HCT116 (cell line): Measurements from ENCODE around the gene H2AZ2. TPM values are rescaled to one million over a fixed set of nuclear protein-coding genes. Genes with fewer than 3 reads are reported as not detected.
"Not testable (repeated sequence)": the region's sequence is repeated elsewhere in the genome, so short reads cannot be mapped to it uniquely, and the experiment has no call there.

Source experiments
- ATAC-seq: fragments of 200-7000 bp; cut with Tn5 transposase; 2 replicates; pipeline ENCODE4 v1.9.1; 2020; ENCODE audit warnings: mild to moderate bottlenecking, moderate library complexity
- BruUV-seq: library from RNA; stranded (reverse); fragments of 400-500 nt; replicated peaks from 2 replicates; lab custom pipeline; 2021; lab: Mats Ljungman, UMichigan
- CTCF ChIA-PET: fragments of 300-600 bp; sonication (Branson Sonifier 250); formaldehyde crosslinking; loops from one replicate; lab custom pipeline; 2021; ENCODE audit warnings: antibody characterized with exemption; lab: Charles Lee
- POLR2A ChIA-PET: fragments of 300-600, 350-600 bp; sonication (Branson Sonifier 250); formaldehyde crosslinking; loops from one replicate; lab custom pipeline; 2021; ENCODE audit warnings: antibody characterized with exemption; lab: Charles Lee
- RAD21 ChIA-PET, 2 experiments: fragments of 300-600 bp; sonication (Branson Sonifier 250); formaldehyde crosslinking; loops; one replicate each; lab custom pipeline; 2023; ENCODE audit warnings: low total read pairs in 2 of 2; ENCODE audit not compliant: uncharacterized antibody in 2 of 2, unreplicated experiment in 2 of 2, low non-redundant PET in 1 of 2; lab: Charles Lee
- DNase-seq: peaks from one replicate; pipeline ENCODE4 v3.0.0-alpha.2; 2010; ENCODE audit warnings: low read depth, low spot score
- H2AFZ ChIP-seq: fragments of 200-600 bp; shearing (Covaris generic), sonication (generic); 2 replicates; pipeline ENCODE4 v1.6.1; 2017; ENCODE audit warnings: low read depth, mixed run types, mixed read lengths, antibody characterized with exemption, low read length; ENCODE audit not compliant: poor library complexity, severe bottlenecking
- H3K27ac ChIP-seq: 2 replicates; pipeline ENCODE4 v1.5.1; 2012; ENCODE audit warnings: low read depth, low read length
- H3K27me3 ChIP-seq: fragments of 200-600 bp; sonication (generic); 2 replicates; pipeline ENCODE4 v1.6.1; 2016; ENCODE audit warnings: mixed run types, low read length, mixed read lengths; ENCODE audit not compliant: insufficient read depth
- H3K36me3 ChIP-seq, 2 experiments: fragments of 200-500 bp in 1 of 2; fragments of 200-600 bp in 1 of 2; sonication (Bioruptor generic) in 1 of 2; sonication (generic) in 1 of 2; 2 replicates each; pipeline versions ENCODE4 v1.5.1 to v1.6.1; 2014 to 2016; ENCODE audit warnings: low read length in 2 of 2, inconsistent platforms in 1 of 2, mixed read lengths in 1 of 2, mixed run types in 1 of 2; ENCODE audit not compliant: insufficient read depth in 2 of 2, control insufficient read depth in 1 of 2
- H3K4me1 ChIP-seq, 2 experiments: fragments of 200-600 bp in 1 of 2; sonication (generic) in 1 of 2; 2 replicates each; pipeline versions ENCODE4 v1.5.1 to v1.6.1; 2012 to 2017; ENCODE audit warnings: low read length in 2 of 2, inconsistent platforms in 1 of 2, mild to moderate bottlenecking in 1 of 2, mixed read lengths in 1 of 2, mixed run types in 1 of 2, moderate library complexity in 1 of 2; ENCODE audit not compliant: insufficient read depth in 2 of 2, control insufficient read depth in 1 of 2
- H3K4me2 ChIP-seq: fragments of 200-600 bp; sonication (generic); 2 replicates; pipeline ENCODE4 v1.6.1; 2017; ENCODE audit warnings: mixed run types, low read length, mixed read lengths
- H3K4me3 ChIP-seq, 2 experiments: fragments of 200-600 bp in 1 of 2; sonication (generic) in 1 of 2; replicated peaks in 1 of 2; 2 replicates each; pipeline ENCODE4 v1.5.1; 2011 to 2016; ENCODE audit warnings: low read length in 2 of 2, control low read depth in 1 of 2, low read depth in 1 of 2, mild to moderate bottlenecking in 1 of 2, mixed read lengths in 1 of 2, mixed run types in 1 of 2
- H3K79me2 ChIP-seq: fragments of 200-600 bp; sonication (generic); 2 replicates; pipeline ENCODE4 v1.6.1; 2017; ENCODE audit warnings: mild to moderate bottlenecking, mixed run types, low read length, moderate library complexity, mixed read lengths; ENCODE audit not compliant: insufficient read depth
- H3K9ac ChIP-seq: fragments of 200-600 bp; sonication (generic); 2 replicates; pipeline ENCODE4 v1.6.1; 2016; ENCODE audit warnings: low read length, mixed read lengths
- H3K9me2 ChIP-seq: fragments of 200-600 bp; sonication (generic), shearing (Covaris generic); 2 replicates; pipeline ENCODE4 v1.6.1; 2017; ENCODE audit warnings: mixed run types, mild to moderate bottlenecking, moderate library complexity; ENCODE audit not compliant: insufficient read depth
- H3K9me3 ChIP-seq, 2 experiments: fragments of 200-500 bp in 1 of 2; fragments of 200-600 bp in 1 of 2; sonication (Bioruptor generic) in 1 of 2; sonication (generic) in 1 of 2; 2 replicates each; pipeline ENCODE4 v1.6.1; 2014 to 2017; ENCODE audit warnings: low read length in 2 of 2, mixed read lengths in 2 of 2, inconsistent platforms in 1 of 2, low read depth in 1 of 2, mild to moderate bottlenecking in 1 of 2, mixed run types in 1 of 2, moderate library complexity in 1 of 2; ENCODE audit not compliant: control insufficient read depth in 1 of 2, insufficient read depth in 1 of 2
- H4K20me1 ChIP-seq: fragments of 200-600 bp; sonication (generic), shearing (Covaris generic); 2 replicates; pipeline ENCODE4 v1.6.1; 2017; ENCODE audit warnings: mixed run types, mild to moderate bottlenecking, moderate library complexity; ENCODE audit not compliant: insufficient read depth
- CBX3 ChIP-seq: IDR thresholded peaks from 2 replicates; pipeline ENCODE4 v1.6.1; 2012; ENCODE audit warnings: low read depth
- CEBPB ChIP-seq: IDR thresholded peaks from 2 replicates; pipeline ENCODE4 v1.6.1; 2012; ENCODE audit warnings: low read depth
- EGR1 ChIP-seq: IDR thresholded peaks from 2 replicates; pipeline ENCODE4 v1.6.1; 2012; ENCODE audit warnings: low read depth
- ELF1 ChIP-seq: IDR thresholded peaks from 2 replicates; pipeline ENCODE4 v1.6.1; 2012; ENCODE audit warnings: low read depth, borderline replicate concordance
- EZH2 ChIP-seq: fragments of 200-600 bp; sonication (generic); IDR thresholded peaks from 2 replicates; pipeline ENCODE4 v1.6.1; 2017; ENCODE audit warnings: antibody characterized with exemption, mixed run types
- EZH2phosphoT487 ChIP-seq: fragments of 200-600 bp; IDR thresholded peaks from 2 replicates; pipeline ENCODE4 v1.6.1; 2018; ENCODE audit warnings: antibody characterized with exemption, borderline replicate concordance
- FOSL1 ChIP-seq: IDR thresholded peaks from 2 replicates; pipeline ENCODE4 v1.6.1; 2012; ENCODE audit warnings: low read depth
- JUND ChIP-seq: IDR thresholded peaks from 2 replicates; pipeline ENCODE4 v1.6.1; 2012
- RAD21 ChIP-seq: IDR thresholded peaks from 2 replicates; pipeline ENCODE4 v1.6.1; 2012; ENCODE audit warnings: low read depth, mild to moderate bottlenecking
- SP1 ChIP-seq: IDR thresholded peaks from 2 replicates; pipeline ENCODE4 v1.6.1; 2012; ENCODE audit warnings: low read depth
- SRF ChIP-seq: IDR thresholded peaks from 2 replicates; pipeline ENCODE4 v1.6.1; 2012; ENCODE audit warnings: low read depth
- TCF7L2 ChIP-seq: IDR thresholded peaks from 2 replicates; pipeline ENCODE4 v1.7.0; 2011; ENCODE audit warnings: borderline replicate concordance, inconsistent platforms; ENCODE audit not compliant: insufficient read depth, insufficient read length; ENCODE audit errors: extremely low read depth
- ZFX ChIP-seq: fragments of 450-650 bp; IDR thresholded peaks from 2 replicates; pipeline ENCODE4 v1.6.1; 2017
- intact Hi-C: fragments of 100-400 bp; cut with micrococcal nuclease; formaldehyde crosslinking; loops from 2 replicates; pipeline ENCODE4 v1.10.0; 2022
- total RNA-seq: library from RNA; stranded (reverse); gene quantifications from one replicate; pipeline ENCODE4 v1.2.1, GENCODE V29; 2021; ENCODE audit not compliant: unreplicated experiment
- TF ChIP-seq, protein P1 (sequence below): IDR thresholded peaks from 2 replicates; pipeline ENCODE4 v1.6.1; 2012; ENCODE audit warnings: low read depth
- TF ChIP-seq, protein P2 (sequence below): IDR thresholded peaks from 2 replicates; pipeline ENCODE4 v1.6.1; 2012
- TF ChIP-seq, protein P3 (sequence below): IDR thresholded peaks from 2 replicates; pipeline ENCODE4 v1.6.1; 2011; ENCODE audit warnings: mild to moderate bottlenecking, low read length, moderate library complexity; ENCODE audit not compliant: insufficient replicate concordance; ENCODE audit errors: extremely low read depth

H2AZ2 gene
- total RNA-seq, 1 experiment from 2014 or later, result 226 TPM

- DNase-seq (no peak), ATAC-seq (no peak)
- no TSS peak for BruUV-seq
- Histone ChIP-seq H3K27me3 (no peaks in the 10 kb centered on the region), H3K79me2 (no peaks in the 10 kb centered on the region), H4K20me1 (no peaks in the 10 kb centered on the region), H3K9ac (no peak overlapping the region), H3K9me2 (no peaks in the 10 kb centered on the region), H3K27ac (no peak overlapping the region), H3K9me3 (no peaks in the 10 kb centered on the region), H3K4me1 (no peaks in the 10 kb centered on the region), H2AFZ (no peak overlapping the region), H3K4me3 (no peak overlapping the region), H3K36me3 (no peaks in the 10 kb centered on the region), H3K4me2 (no peak overlapping the region)
- POLR2A ChIA-PET, result interaction anchor here (1.7 kb wide), 1 partner anchor 9 kb away, joined by 4 read pairs; no protein-coding TSS in a partner anchor
- CTCF ChIA-PET, result no interaction called here
- TF ChIP-seq, protein P1, sequence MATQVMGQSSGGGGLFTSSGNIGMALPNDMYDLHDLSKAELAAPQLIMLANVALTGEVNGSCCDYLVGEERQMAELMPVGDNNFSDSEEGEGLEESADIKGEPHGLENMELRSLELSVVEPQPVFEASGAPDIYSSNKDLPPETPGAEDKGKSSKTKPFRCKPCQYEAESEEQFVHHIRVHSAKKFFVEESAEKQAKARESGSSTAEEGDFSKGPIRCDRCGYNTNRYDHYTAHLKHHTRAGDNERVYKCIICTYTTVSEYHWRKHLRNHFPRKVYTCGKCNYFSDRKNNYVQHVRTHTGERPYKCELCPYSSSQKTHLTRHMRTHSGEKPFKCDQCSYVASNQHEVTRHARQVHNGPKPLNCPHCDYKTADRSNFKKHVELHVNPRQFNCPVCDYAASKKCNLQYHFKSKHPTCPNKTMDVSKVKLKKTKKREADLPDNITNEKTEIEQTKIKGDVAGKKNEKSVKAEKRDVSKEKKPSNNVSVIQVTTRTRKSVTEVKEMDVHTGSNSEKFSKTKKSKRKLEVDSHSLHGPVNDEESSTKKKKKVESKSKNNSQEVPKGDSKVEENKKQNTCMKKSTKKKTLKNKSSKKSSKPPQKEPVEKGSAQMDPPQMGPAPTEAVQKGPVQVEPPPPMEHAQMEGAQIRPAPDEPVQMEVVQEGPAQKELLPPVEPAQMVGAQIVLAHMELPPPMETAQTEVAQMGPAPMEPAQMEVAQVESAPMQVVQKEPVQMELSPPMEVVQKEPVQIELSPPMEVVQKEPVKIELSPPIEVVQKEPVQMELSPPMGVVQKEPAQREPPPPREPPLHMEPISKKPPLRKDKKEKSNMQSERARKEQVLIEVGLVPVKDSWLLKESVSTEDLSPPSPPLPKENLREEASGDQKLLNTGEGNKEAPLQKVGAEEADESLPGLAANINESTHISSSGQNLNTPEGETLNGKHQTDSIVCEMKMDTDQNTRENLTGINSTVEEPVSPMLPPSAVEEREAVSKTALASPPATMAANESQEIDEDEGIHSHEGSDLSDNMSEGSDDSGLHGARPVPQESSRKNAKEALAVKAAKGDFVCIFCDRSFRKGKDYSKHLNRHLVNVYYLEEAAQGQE, result no peak
- TF ChIP-seq, protein P2, sequence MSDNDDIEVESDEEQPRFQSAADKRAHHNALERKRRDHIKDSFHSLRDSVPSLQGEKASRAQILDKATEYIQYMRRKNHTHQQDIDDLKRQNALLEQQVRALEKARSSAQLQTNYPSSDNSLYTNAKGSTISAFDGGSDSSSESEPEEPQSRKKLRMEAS, result no peak
- TF ChIP-seq ELF1, result no peak
- TF ChIP-seq RAD21, result no peak
- TF ChIP-seq SRF, result no peak
- no peak for TF ChIP-seq SP1
- TF ChIP-seq, protein P3, sequence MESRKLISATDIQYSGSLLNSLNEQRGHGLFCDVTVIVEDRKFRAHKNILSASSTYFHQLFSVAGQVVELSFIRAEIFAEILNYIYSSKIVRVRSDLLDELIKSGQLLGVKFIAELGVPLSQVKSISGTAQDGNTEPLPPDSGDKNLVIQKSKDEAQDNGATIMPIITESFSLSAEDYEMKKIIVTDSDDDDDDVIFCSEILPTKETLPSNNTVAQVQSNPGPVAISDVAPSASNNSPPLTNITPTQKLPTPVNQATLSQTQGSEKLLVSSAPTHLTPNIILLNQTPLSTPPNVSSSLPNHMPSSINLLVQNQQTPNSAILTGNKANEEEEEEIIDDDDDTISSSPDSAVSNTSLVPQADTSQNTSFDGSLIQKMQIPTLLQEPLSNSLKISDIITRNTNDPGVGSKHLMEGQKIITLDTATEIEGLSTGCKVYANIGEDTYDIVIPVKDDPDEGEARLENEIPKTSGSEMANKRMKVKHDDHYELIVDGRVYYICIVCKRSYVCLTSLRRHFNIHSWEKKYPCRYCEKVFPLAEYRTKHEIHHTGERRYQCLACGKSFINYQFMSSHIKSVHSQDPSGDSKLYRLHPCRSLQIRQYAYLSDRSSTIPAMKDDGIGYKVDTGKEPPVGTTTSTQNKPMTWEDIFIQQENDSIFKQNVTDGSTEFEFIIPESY, result no peak
- TF ChIP-seq TCF7L2, result no peak
- TF ChIP-seq CBX3, result no peak
- TF ChIP-seq ZFX, result no peak
- TF ChIP-seq FOSL1, result no peak
- no peak for TF ChIP-seq JUND
- no peak for TF ChIP-seq EZH2phosphoT487
- no peak for TF ChIP-seq EGR1
- no peak for TF ChIP-seq CEBPB
- TF ChIP-seq EZH2, result no peak
- RAD21 ChIA-PET, result no interaction called here
- intact Hi-C loops, result no loop called here
These were observed 24.9 kb upstream of the H2AZ2 start for GRCh38 chr7:44872787-44873186.

- POLR2A ChIA-PET, result interaction anchor here (1.7 kb wide), 1 partner anchor 10 kb away, joined by 4 read pairs; no protein-coding TSS in a partner anchor
- BruUV-seq, CTCF ChIA-PET: not testable (repeated sequence)
These were observed 24.0 kb upstream of the H2AZ2 start for GRCh38 chr7:44871918-44872317.

More at GRCh38 chr7:44871918-44872317, 24.0 kb upstream of the H2AZ2 start:
- H3K4me1 ChIP-seq, H2AFZ ChIP-seq, H4K20me1 ChIP-seq, H3K9me3 ChIP-seq, H3K4me2 ChIP-seq, H3K9ac ChIP-seq, ATAC-seq, H3K9me2 ChIP-seq, H3K4me3 ChIP-seq, intact Hi-C loops, H3K27ac ChIP-seq, H3K36me3 ChIP-seq, DNase-seq, H3K27me3 ChIP-seq, H3K79me2 ChIP-seq, RAD21 ChIA-PET: not testable (repeated sequence)
